H1 (cell line): Measurements from ENCODE around the gene EPN3. TPM values are rescaled to one million over a fixed set of nuclear protein-coding genes. Genes with fewer than 3 reads are reported as not detected.

Experiments
- CTCF ChIA-PET: fragments of 300-600 bp; sonication (Branson Sonifier 250); formaldehyde crosslinking; loops from one replicate; lab custom pipeline; 2021; ENCODE audit not compliant: partially characterized antibody; lab: Charles Lee
- POLR2A ChIA-PET: fragments of 300-600 bp; sonication (Branson Sonifier 250); formaldehyde crosslinking; loops from one replicate; lab custom pipeline; 2021; ENCODE audit warnings: inconsistent platforms; ENCODE audit not compliant: partially characterized antibody; lab: Charles Lee
- DNase-seq, 2 experiments: peaks; one replicate each; pipeline versions ENCODE4 v3.0.0 to v3.0.0-alpha.2; 2010 to 2022; ENCODE audit warnings: low spot score in 2 of 2, low read depth in 1 of 2, mixed read lengths in 1 of 2
- FAIRE-seq: peaks from 2 replicates; lab custom pipeline; 2011; peaks lifted over from hg19 to GRCh38; lab: Jason Lieb, UNC
- H2AFZ ChIP-seq: 2 replicates; pipeline ENCODE4 v1.8.1; 2012; ENCODE audit warnings: low read length, inconsistent platforms
- H2AK5ac ChIP-seq: 2 replicates; pipeline ENCODE4 v1.6.1; 2013; ENCODE audit warnings: low read depth, low read length
- H2BK120ac ChIP-seq: replicated peaks from 2 replicates; pipeline ENCODE3; 2013; ENCODE audit warnings: low read depth, low read length, inconsistent platforms
- H2BK12ac ChIP-seq: 2 replicates; pipeline ENCODE4 v1.6.1; 2013; ENCODE audit warnings: low read depth, low read length
- H2BK15ac ChIP-seq: 2 replicates; pipeline ENCODE4 v1.6.1; 2013; ENCODE audit warnings: low read length
- H2BK20ac ChIP-seq: 2 replicates; pipeline ENCODE4 v1.6.1; 2013; ENCODE audit warnings: low read length
- H2BK5ac ChIP-seq: 2 replicates; pipeline ENCODE4 v1.6.1; 2013; ENCODE audit warnings: low read depth, low read length
- H3K14ac ChIP-seq: 2 replicates; pipeline ENCODE4 v1.6.1; 2013; ENCODE audit warnings: inconsistent platforms; ENCODE audit not compliant: insufficient read length
- H3K18ac ChIP-seq: 2 replicates; pipeline ENCODE4 v1.6.1; 2013; ENCODE audit warnings: low read length; ENCODE audit errors: extremely low read depth
- H3K23ac ChIP-seq: 2 replicates; pipeline ENCODE4 v1.6.1; 2013; ENCODE audit warnings: inconsistent platforms; ENCODE audit not compliant: insufficient read length
- H3K23me2 ChIP-seq: 2 replicates; pipeline ENCODE4 v1.6.1; 2013; ENCODE audit warnings: low read depth, low read length
- H3K27ac ChIP-seq: 2 replicates; pipeline ENCODE4 v1.6.1; 2011; ENCODE audit warnings: low read depth, low read length, inconsistent platforms
- H3K27me3 ChIP-seq, 4 experiments: replicated peaks in 1 of 4; 1 replicate in 1 of 4; 2 replicates in 3 of 4; pipeline versions ENCODE4 v1.6.1 to v1.8.1; 2011 to 2013; ENCODE audit warnings: low read length in 3 of 4, mild to moderate bottlenecking in 3 of 4, inconsistent platforms in 2 of 4, mixed read lengths in 2 of 4, moderate library complexity in 1 of 4; ENCODE audit not compliant: control insufficient read depth in 3 of 4, insufficient read depth in 3 of 4; ENCODE audit errors: extremely low read depth in 1 of 4
- H3K36me3 ChIP-seq, 4 experiments: 2 replicates each; pipeline versions ENCODE4 v1.6.1 to v1.8.1; 2011 to 2013; ENCODE audit warnings: mild to moderate bottlenecking in 4 of 4, low read length in 3 of 4, moderate library complexity in 2 of 4, control low read depth in 1 of 4, inconsistent platforms in 1 of 4; ENCODE audit not compliant: insufficient read depth in 4 of 4, control insufficient read depth in 2 of 4
- H3K4ac ChIP-seq: replicated peaks from 2 replicates; pipeline ENCODE3; 2013; ENCODE audit warnings: low read length, low read depth, mixed read lengths, inconsistent platforms; ENCODE audit not compliant: insufficient read length
- H3K4me1 ChIP-seq, 4 experiments: replicated peaks in 1 of 4; 1 replicate in 1 of 4; 2 replicates in 3 of 4; pipeline versions ENCODE4 v1.6.1 to v1.8.1; 2011 to 2013; ENCODE audit warnings: low read length in 3 of 4, inconsistent platforms in 2 of 4, mixed read lengths in 1 of 4; ENCODE audit not compliant: insufficient read depth in 4 of 4, control insufficient read depth in 3 of 4
- H3K4me2 ChIP-seq, 2 experiments: 2 replicates each; pipeline versions ENCODE4 v1.6.1 to v1.8.1; 2011 to 2013; ENCODE audit warnings: low read depth in 2 of 2, low read length in 2 of 2, control low read depth in 1 of 2, inconsistent platforms in 1 of 2, mild to moderate bottlenecking in 1 of 2; ENCODE audit not compliant: insufficient read depth in 1 of 2
- H3K4me3 ChIP-seq, 4 experiments: fragments of 200-600, 300-600 bp in 1 of 4; sonication (generic), shearing (Covaris generic), sonication (Bioruptor Twin) in 1 of 4; 2 replicates each; pipeline versions ENCODE4 v1.5.1 to v1.8.1; 2011 to 2016; ENCODE audit warnings: low read length in 4 of 4, low read depth in 3 of 4, control low read depth in 2 of 4, inconsistent platforms in 2 of 4, mild to moderate bottlenecking in 2 of 4, mixed read lengths in 1 of 4, moderate library complexity in 1 of 4; ENCODE audit not compliant: insufficient read depth in 2 of 4; ENCODE audit errors: extremely low read depth in 1 of 4
- H3K56ac ChIP-seq: replicated peaks from 2 replicates; pipeline ENCODE3; 2013; ENCODE audit warnings: low read depth, mild to moderate bottlenecking, mixed read lengths, low read length, inconsistent platforms; ENCODE audit not compliant: insufficient read length
- H3K79me1 ChIP-seq: 2 replicates; pipeline ENCODE4 v1.6.1; 2013; ENCODE audit warnings: low read depth, low read length, control low read depth
- H3K79me2 ChIP-seq, 2 experiments: 2 replicates each; pipeline versions ENCODE4 v1.6.1 to v1.8.1; 2012 to 2013; ENCODE audit warnings: low read length in 2 of 2, mild to moderate bottlenecking in 2 of 2, inconsistent platforms in 1 of 2; ENCODE audit not compliant: insufficient read depth in 2 of 2, control insufficient read depth in 1 of 2
- H3K9ac ChIP-seq, 4 experiments: replicated peaks in 1 of 4; 1 replicate in 1 of 4; 2 replicates in 3 of 4; pipeline versions ENCODE4 v1.6.1 to v1.8.1; 2011 to 2013; ENCODE audit warnings: low read depth in 3 of 4, low read length in 3 of 4, control low read depth in 2 of 4, mild to moderate bottlenecking in 2 of 4, moderate library complexity in 2 of 4, inconsistent platforms in 1 of 4; ENCODE audit errors: extremely low read depth in 1 of 4
- H3K9me3 ChIP-seq, 2 experiments: 2 replicates each; pipeline versions ENCODE4 v1.6.1 to v1.8.1; 2012 to 2013; ENCODE audit warnings: mild to moderate bottlenecking in 2 of 2, moderate library complexity in 2 of 2, control low read depth in 1 of 2, inconsistent platforms in 1 of 2, low read depth in 1 of 2, low read length in 1 of 2, mixed read lengths in 1 of 2; ENCODE audit not compliant: insufficient read depth in 2 of 2
- H4K20me1 ChIP-seq, 2 experiments: replicated peaks in 1 of 2; 2 replicates each; pipeline versions ENCODE3 to v1.8.1; 2011 to 2013; ENCODE audit warnings: inconsistent platforms in 2 of 2, low read length in 2 of 2, mild to moderate bottlenecking in 1 of 2; ENCODE audit not compliant: insufficient read depth in 2 of 2, control insufficient read depth in 1 of 2
- H4K5ac ChIP-seq: 2 replicates; pipeline ENCODE4 v1.6.1; 2013; ENCODE audit warnings: low read length, low read depth, mixed read lengths, inconsistent platforms; ENCODE audit not compliant: insufficient read length
- H4K8ac ChIP-seq: 2 replicates; pipeline ENCODE4 v1.8.0; 2013; ENCODE audit warnings: mild to moderate bottlenecking, moderate library complexity, low read length, inconsistent platforms; ENCODE audit not compliant: insufficient read depth; ENCODE audit errors: extremely low read depth
- H4K91ac ChIP-seq: replicated peaks from 2 replicates; pipeline ENCODE3; 2013; ENCODE audit warnings: low read length, mixed read lengths, inconsistent platforms; ENCODE audit not compliant: insufficient read length
- CBX5 ChIP-seq: fragments of 300-800, 300-1000 bp; sonication (generic); IDR thresholded peaks from 2 replicates; pipeline ENCODE4 v1.7.1; 2016; ENCODE audit warnings: antibody characterized with exemption, low read length, low read depth
- CEBPB ChIP-seq: IDR thresholded peaks from 2 replicates; pipeline ENCODE4 v1.6.1; 2012; ENCODE audit warnings: low read depth, low read length
- POU5F1 ChIP-seq: IDR thresholded peaks from 2 replicates; pipeline ENCODE4 v1.6.1; 2011; ENCODE audit warnings: low read depth, mild to moderate bottlenecking, low read length, moderate library complexity
- RNF2 ChIP-seq: fragments of 200-900, 300-1000 bp; sonication (generic); IDR thresholded peaks from 2 replicates; pipeline ENCODE4 v1.7.1; 2016; ENCODE audit warnings: borderline replicate concordance, low read depth, mild to moderate bottlenecking, antibody characterized with exemption, low read length; ENCODE audit not compliant: poor library complexity, severe bottlenecking; ENCODE audit errors: missing control alignments
- SIX5 ChIP-seq: IDR thresholded peaks from 2 replicates; pipeline ENCODE4 v1.6.1; 2011; ENCODE audit warnings: mild to moderate bottlenecking, low read depth, low read length
- ZNF274 ChIP-seq: IDR thresholded peaks from 2 replicates; pipeline ENCODE4 v1.7.0; 2012; ENCODE audit warnings: low read length, borderline replicate concordance; ENCODE audit errors: extremely low read depth
- WGBS, 2 experiments: shearing (Covaris generic) in 1 of 2; methylation state at CpG; one replicate each; pipeline versions ENCODE4 v1.1.6 to v1.1.7; 2013 to 2015; ENCODE audit warnings: low lambda C conversion rate in 2 of 2, mixed read lengths in 2 of 2, inconsistent platforms in 1 of 2, low coverage in 1 of 2, missing lambda C conversion rate in 1 of 2; ENCODE audit not compliant: insufficient replicate concordance in 2 of 2, insufficient coverage in 1 of 2, insufficient read length in 1 of 2; ENCODE audit errors: extremely low coverage in 1 of 2, missing lambda C conversion rate in 1 of 2; 5-methylcytosine and 5-hydroxymethylcytosine counted together
- polyA plus RNA-seq, 7 experiments: library from polyadenylated mRNA; depleted of rRNA in 3 of 7; stranded (reverse) in 5 of 7; unstranded in 2 of 7; fragments of >200 nt in 5 of 7; fragments of 200-250 nt in 2 of 7; gene quantifications; 1 replicate in 5 of 7; 2 replicates in 1 of 7; 4 replicates in 1 of 7; pipeline versions ENCODE4 v1.2.1 to v1.2.3, GENCODE V29; 2011 to 2013; ENCODE audit warnings: missing spikeins in 2 of 7, mixed read lengths in 2 of 7
- total RNA-seq: library from RNA; stranded (reverse); fragmentation: NEBNext Ultra II Directional; extraction: Animal tissue kit (Norgen Biotek cat#: 25700); gene quantifications from 2 replicates; pipeline ENCODE4 v1.2.1, GENCODE V29; 2021

The EPN3 gene
- total and polyA plus RNA-seq, 2 of the 8 experiments (the other 6 are each of a cell fraction or from before 2014, with no cell fraction given) = 6.7 to 7.9 TPM

GRCh38 chr17:50524838-50525237 lies 7.7 kb upstream of the EPN3 start:
- no peak overlapping the region for H4K5ac ChIP-seq
- H2BK12ac ChIP-seq = no peak overlapping the region
- H3K23me2 ChIP-seq = no peaks in the 10 kb centered on the region; the same call in 1 of the 2 replicates
- H2BK20ac ChIP-seq = no peak overlapping the region
- H3K9ac ChIP-seq = no peak overlapping the region
- no peak overlapping the region for H2AK5ac ChIP-seq
- H3K79me1 ChIP-seq = no peaks in the 10 kb centered on the region
- ChIA-PET POLR2A (no interaction called here), CTCF (interaction anchor here (0.6 to 3.4 kb wide), 8 partner anchors 9 to 128 kb away, joined by 3 to 15 read pairs (median 5); partner anchors contain the start of genes LRRC59 and RSAD1)
- no peak overlapping the region for H3K4me2 ChIP-seq
- 94% methylated on average over 18 of the region's 18 CpGs; no CpG with 5 or more reads in 1 of the 2 experiments for WGBS, 2 experiments
- H3K14ac ChIP-seq = no peak overlapping the region
- H3K9me3 ChIP-seq = no peaks in the 10 kb centered on the region
- H4K91ac ChIP-seq = no peak overlapping the region
- no peaks in the 10 kb centered on the region; a peak in 1 of 7 replicates for H3K27me3 ChIP-seq
- no peak overlapping the region for H4K8ac ChIP-seq
- TF ChIP-seq CEBPB (no peak), ZNF274 (no peak), CBX5 (no peak), RNF2 (no peak), POU5F1 (no peak), SIX5 (no peak)
- H3K4ac ChIP-seq = no peak overlapping the region
- DNase-seq (no peak), FAIRE-seq (no peak)
- no peaks in the 10 kb centered on the region for H3K36me3 ChIP-seq
- no peak overlapping the region for H3K23ac ChIP-seq
- H3K27ac ChIP-seq = no peak overlapping the region
- no peak overlapping the region for H3K56ac ChIP-seq
- H4K20me1 ChIP-seq = no peaks in the 10 kb centered on the region
- H2BK5ac ChIP-seq = no peak overlapping the region
- no peak overlapping the region for H2BK15ac ChIP-seq
- no peaks in the 10 kb centered on the region for H3K79me2 ChIP-seq
- no peak overlapping the region for H2BK120ac ChIP-seq
- no peak overlapping the region for H3K4me3 ChIP-seq
- peaks cover 0 to 6% (median 0%) of the 10 kb centered on the region in 4 experiments; a peak in 2 of 7 replicates for H3K4me1 ChIP-seq
- H2AFZ ChIP-seq = no peak overlapping the region
- no peak overlapping the region for H3K18ac ChIP-seq
